SK-N-SH treated with all-trans-retinoic acid at 6 μM for 48 hours (cell line): ENCODE measurements around the gene ATRNL1.

Experiments used
- ARNTL ChIP-seq: fragments of 450-650 bp; formaldehyde crosslinking; IDR thresholded peaks from 2 replicates; pipeline ENCODE4 v1.5.0; 2020; ENCODE audit warnings: low read depth, mild to moderate bottlenecking, moderate library complexity, borderline replicate concordance
- CSDC2 ChIP-seq: fragments of 250-450 bp; sonication (Bioruptor Pico); IDR thresholded peaks from 2 replicates; pipeline ENCODE4 v1.5.0; 2020; ENCODE audit warnings: mild to moderate bottlenecking, moderate library complexity
- ESRRG ChIP-seq: fragments of 250-450 bp; sonication (Bioruptor Pico); IDR thresholded peaks from 2 replicates; pipeline ENCODE4 v1.6.1; 2021; ENCODE audit warnings: mild to moderate bottlenecking
- ISL1 ChIP-seq: fragments of 250-450 bp; sonication (Bioruptor Pico); IDR thresholded peaks from 2 replicates; pipeline ENCODE4 v2.1.2; 2022; ENCODE audit warnings: mild to moderate bottlenecking, moderate library complexity
- OSR1 ChIP-seq: fragments of 250-450 bp; sonication (Bioruptor Pico); IDR thresholded peaks from 2 replicates; pipeline ENCODE4 v1.8.0; 2022; ENCODE audit warnings: moderate library complexity, mild to moderate bottlenecking, inconsistent platforms
- TOX ChIP-seq: fragments of 250-450 bp; sonication (Bioruptor Pico); IDR thresholded peaks from 2 replicates; pipeline ENCODE4 v1.8.0; 2021; ENCODE audit warnings: mild to moderate bottlenecking, moderate library complexity, borderline replicate concordance
- ZFP3 ChIP-seq: fragments of 250-450 bp; sonication (Bioruptor Pico); IDR thresholded peaks from 2 replicates; pipeline ENCODE4 v1.5.0; 2020; ENCODE audit warnings: mild to moderate bottlenecking, moderate library complexity

DNA sequence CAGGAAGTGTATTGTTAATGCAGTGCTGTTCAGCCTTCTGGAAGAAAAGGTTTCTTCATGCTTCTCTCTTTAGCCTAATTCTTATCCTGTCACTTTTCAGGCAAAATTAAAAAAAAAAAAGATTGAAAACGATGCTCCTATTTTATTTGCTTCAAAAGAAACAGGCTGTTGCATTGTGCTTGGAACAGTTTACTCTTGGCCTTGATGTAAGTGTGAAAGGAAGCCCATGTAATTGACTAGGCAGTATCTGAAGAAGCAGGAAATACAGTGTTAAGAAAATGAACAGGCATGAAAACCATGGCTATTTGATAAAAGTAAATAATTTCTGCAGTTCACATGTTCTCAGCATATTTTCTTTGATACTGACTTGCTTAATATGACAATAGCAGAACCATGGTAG is 40.4 kb upstream of the ATRNL1 start:
- TF ChIP-seq OSR1 (CRISPR knock-in tag) (no peak), ESRRG (CRISPR knock-in tag) (no peak), ZFP3 (no peak), CSDC2 (CRISPR knock-in tag) (no peak), ARNTL (CRISPR knock-in tag) (no peak), TOX (CRISPR knock-in tag) (no peak), ISL1 (CRISPR knock-in tag) (no peak)
